GM18502 (cell line): ENCODE measurements around the gene KRTAP5-5.
"Not testable (repeated sequence)": the region's sequence is repeated elsewhere in the genome, so short reads cannot be mapped to it uniquely, and the experiment has no call there.

Experiments
- ATAC-seq: cut with Tn5 transposase; IDR thresholded peaks from one replicate; pipeline ENCODE4 v1.9.1; 2021; ENCODE audit warnings: mild to moderate bottlenecking; ENCODE audit not compliant: unreplicated experiment, poor library complexity

Gene KRTAP5-5, protein sequence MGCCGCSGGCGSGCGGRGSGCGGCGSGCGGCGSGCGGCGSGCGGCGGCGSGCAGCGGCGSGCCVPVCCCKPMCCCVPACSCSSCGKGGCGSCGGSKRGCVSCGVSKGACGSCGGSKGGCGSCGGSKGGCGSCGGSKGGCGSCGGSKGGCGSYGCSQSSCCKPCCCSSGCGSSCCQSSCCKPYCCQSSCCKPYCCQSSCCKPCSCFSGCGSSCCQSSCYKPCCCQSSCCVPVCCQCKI

DNA sequence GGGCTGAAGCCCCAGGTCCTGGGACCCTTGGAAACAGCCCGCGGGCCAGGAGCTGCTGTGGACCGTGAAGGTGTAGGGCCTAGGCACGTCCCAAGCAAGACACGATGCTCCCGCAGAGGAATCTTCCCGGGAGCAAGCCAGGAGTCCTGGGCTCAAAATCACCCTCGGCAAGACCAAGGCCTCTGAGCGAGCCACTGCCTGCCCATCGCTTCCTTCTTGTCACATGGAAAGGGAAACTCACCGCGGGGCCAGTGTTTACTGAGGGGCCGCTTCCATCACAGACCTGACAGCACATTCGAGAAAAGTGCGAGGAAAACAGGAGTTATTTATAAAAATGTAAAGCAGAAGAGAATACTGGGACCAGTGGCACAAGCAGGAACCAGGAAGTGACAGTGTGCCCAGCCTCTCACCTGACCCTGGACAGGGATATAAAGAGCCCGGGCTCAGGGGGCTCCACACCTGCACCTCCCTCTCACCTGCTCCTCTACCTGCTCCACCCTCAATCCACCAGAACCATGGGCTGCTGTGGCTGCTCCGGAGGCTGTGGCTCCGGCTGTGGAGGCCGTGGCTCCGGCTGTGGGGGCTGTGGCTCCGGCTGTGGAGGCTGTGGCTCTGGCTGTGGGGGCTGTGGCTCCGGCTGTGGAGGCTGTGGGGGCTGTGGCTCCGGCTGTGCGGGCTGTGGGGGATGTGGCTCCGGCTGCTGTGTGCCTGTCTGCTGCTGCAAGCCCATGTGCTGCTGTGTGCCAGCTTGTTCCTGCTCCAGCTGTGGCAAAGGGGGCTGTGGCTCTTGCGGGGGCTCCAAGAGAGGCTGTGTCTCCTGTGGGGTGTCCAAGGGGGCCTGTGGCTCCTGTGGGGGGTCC lies at the start of gene KRTAP5-5:
Gene KRTAP5-5 (plus strand): TSS at position 450 of the 860 bp plus-strand sequence. CDS start 66 bp downstream, at position 516.
- ATAC-seq, result no peak

DNA sequence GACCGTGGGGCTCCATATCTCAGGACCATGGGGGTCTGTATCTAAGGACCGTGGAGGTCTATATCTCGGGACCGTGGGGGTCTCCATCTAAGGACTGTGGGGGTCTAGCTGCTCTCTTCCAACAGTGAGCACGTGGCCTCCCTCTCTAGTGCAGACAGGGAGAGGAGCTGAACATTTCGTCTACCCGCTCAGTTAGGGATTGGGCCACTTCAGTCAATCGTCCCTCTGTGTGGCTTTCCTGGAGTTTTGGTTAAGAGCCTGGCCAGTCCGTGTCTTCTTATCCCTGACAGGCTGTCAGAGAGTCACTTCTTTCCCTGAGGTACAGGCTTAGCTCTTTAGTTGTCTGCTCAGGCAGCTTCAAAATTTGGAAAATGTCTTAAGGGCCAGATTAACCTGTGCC lies 47.6 kb upstream of the KRTAP5-5 start:
- ATAC-seq, result no peak

DNA sequence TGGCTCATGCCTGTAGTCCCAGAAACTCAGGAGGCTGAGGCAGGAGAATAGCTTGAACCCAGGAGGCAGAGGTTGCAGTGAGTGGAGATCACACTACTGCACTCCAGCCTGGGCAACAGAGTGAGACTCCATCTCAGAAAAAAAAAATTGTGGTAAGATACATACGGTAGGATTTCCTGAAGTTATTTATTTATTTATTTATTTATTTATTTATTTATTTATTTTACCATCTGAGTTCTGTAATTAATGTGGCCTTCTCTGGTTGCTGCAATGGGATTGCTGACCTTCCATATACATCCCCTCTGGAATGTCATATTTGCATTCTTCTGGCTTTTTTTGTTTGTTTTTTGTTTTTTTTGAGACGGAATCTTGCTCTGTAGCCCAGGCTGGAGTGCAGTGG lies 46.7 kb upstream of the KRTAP5-5 start:
- ATAC-seq, result not testable (repeated sequence)

DNA sequence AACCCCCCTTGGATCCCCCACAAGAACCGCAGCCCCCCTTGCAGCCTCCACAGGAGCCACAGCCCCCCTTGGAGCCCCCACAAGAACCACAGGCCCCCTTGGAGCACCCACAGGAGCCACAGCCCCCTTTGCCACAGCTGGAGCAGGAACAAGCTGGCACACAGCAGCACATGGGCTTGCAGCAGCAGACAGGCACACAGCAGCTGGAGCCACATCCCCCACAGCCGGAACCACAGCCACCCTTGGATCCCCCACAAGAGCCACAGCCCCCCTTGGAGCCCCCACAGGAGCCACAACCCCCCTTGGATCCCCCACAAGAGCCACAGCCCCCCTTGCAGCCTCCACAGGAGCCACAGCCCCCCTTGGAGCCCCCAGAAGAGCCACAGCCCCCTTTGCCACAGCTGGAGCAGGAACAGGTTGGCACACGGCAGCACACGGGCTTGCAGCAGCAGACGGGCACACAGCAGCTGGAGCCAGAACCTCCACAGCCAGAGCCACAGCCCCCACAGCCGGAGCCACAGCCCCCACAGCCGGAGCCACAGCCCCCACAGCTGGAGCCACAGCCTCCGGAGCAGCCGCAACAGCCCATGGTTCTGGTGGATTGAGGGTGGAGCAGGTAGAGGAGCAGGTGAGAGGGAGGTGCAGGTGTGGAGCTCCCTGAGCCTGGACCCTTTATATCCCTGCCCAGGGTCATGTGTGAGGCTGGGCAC lies 44.8 kb upstream of the KRTAP5-5 start, which contains the start of gene KRTAP5-1:
Gene KRTAP5-1 (minus strand): TSS at position 623 of the 710 bp plus-strand sequence. CDS start 34 bp downstream, at position 589.
- not testable (repeated sequence) for ATAC-seq

DNA sequence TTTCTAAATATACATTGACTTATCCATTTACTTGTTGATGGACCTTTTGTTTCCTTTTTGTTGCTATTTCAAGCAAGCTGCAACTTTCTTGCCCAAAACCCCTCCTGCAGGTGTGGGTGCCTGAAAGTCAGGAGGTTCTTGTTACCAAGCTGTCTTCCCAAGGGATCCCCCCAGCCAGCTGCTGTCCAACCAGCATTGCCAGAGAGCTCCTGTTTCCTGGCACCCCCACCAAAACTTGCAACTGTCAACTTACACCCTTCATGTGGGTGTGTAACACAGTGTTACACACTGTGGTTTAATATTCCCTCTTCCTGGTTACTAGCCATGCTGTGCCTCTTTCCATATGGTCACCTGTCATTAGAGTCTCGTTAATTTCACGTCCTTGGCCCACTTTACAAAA lies 42.9 kb upstream of the KRTAP5-5 start:
- no peak for ATAC-seq

DNA sequence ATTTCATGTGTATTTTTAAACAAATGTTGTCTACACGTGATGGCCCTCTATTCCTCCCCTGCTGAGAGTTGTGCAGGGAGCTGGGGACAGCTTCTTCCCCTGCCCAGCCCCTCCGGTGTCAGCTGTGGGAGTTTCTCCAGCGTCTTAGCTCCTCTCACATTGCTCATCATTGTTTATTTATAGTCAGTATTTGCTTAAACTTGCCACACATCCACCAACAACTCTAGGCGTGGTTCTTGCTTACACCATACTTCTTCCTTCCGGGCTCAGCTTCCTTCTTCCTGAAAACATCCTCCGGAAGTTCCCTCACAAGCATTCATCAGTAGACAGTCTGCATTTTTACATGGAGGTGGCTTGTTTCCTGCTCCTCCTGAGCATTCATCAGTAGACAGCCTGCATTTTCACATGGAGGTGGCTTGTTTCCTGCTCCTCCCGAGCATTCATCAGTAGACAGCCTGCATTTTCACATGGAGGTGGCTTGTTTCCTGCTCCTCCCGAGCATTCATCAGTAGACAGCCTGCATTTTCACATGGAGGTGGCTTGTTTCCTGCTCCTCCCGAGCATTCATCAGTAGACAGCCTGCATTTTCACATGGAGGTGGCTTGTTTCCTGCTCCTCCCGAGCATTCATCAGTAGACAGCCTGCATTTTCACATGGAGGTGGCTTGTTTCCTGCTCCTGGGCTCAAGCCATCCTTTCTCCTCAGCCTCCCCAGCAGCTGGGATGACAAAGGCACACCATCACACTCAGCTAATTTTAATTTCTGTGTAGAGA lies 40.2 kb upstream of the KRTAP5-5 start:
- ATAC-seq, result not testable (repeated sequence)

DNA sequence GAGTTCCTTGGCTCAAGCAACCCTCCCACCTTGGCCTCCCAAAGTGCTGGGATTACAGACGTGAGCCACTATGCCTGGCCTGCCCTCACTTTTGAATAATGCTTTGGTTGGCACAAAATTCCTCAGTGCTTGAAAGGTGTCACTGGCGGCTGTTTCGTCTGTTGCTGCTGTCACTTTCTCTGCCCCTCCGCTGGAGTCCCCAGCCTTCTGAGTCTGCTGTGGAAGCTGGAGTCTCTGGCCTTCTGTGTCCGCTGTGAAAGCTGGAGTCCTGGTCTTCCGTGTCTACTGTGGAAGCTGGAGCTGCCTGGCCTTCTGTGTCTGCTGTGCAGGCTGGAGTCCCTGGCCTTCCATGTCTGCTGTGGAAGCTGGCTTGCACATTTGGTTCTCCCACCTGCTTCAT lies 39.6 kb upstream of the KRTAP5-5 start:
- ATAC-seq, result no peak

DNA sequence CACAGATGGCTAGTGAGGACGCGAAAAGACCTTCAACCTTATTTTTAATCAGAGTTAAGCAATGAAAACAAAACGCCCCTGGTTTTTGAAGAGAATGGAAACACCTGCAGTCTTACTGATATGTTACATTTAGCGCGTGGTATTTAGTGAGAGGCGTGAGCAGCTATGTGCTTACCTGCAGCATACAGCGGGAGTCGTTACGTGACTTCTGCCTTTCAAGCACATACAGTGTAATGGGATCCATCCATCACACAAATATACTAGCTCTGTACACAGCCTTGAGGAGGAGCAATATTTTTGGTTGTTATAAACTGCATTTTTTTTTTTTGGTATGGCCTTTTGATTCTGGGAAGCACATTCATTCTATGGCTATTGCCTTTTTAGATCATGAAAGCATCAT lies 36.9 kb upstream of the KRTAP5-5 start:
- ATAC-seq, result no peak

DNA sequence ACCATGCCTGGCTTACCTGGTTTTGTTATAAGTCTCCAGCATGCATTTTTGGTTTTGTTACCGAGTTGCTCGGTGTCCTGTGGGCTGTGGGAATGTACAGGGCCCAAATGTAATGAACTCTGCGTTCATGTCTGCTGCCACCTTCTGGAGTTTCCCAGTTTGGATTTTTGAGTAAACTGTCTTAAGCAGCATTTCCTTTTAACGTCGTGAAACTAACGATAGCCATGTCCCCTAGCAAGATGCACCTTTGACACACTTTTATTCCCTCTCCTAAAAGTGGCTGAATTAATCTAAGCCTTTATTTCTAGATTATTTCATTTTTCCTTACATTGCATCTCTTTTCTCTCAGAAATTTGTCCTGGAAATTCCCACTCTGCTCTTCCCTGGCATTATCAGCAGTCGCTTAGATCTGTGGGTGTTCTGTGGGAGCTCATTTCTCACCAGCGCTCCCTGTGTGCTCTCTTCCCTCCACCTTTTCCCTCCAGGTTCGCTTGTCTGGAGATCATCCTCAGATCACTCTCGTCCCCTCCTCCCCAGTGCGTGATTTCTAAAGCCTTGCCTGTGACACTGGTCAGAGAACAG lies 33.5 kb upstream of the KRTAP5-5 start:
- not testable (repeated sequence) for ATAC-seq

DNA sequence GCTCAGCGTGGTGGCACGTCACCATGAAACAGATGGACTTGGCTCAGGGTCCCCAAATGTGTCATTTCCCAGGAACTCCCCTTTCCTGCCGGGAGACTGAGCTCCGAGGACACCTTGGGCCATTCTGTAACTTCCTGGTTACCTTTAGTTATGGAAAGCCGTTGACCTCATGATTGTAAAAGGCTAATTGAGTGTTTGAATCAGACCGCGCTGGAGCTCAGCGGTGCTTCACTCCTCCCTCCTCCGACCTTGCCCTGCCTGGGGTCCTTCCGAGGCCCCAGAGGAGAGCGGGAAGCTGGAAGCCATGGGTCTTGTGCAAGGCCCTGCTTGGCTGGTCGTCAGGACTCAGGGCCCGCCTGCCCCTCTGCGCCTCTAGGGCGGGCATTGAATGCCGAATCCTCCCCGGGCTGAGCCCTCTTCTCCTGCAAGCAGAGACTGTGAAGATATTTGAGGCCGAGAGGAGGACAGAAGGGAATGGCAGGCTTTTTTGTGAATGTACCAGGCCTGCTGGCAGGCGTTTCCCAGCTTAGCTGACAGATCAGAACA lies 32.9 kb upstream of the KRTAP5-5 start:
- not testable (repeated sequence) for ATAC-seq

DNA sequence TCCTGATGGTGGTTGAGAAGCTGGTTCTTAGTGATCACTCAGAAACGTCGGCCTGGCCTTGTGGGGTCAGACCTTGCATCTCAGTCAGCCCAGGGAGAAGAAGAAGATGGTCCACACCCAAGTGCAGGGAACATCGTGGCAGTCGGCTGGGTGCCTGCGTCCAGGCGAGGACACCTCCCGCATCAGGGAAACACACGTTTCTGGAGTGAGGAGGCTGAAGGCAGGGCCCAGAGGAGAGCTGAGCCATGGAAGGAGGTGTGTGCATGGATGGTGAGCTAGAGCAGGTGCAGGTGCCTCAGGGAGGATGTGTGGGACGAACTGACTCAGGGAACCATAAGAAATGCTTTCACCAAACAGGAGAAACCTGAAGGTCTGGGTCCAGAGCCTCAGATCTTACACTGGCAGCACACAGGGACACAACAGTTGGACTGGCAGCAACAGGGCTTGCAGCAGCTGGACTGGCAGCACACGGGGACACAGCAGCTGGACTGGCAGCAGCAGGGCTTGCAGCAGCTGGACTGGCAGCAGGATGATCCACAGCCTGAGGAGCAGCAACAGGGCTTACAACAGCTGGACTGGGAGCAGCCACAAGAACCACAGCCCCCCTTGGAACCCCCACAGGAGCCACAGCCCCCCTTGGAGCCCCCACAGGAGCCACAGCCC lies 32.1 kb upstream of the KRTAP5-5 start:
- no peak for ATAC-seq

DNA sequence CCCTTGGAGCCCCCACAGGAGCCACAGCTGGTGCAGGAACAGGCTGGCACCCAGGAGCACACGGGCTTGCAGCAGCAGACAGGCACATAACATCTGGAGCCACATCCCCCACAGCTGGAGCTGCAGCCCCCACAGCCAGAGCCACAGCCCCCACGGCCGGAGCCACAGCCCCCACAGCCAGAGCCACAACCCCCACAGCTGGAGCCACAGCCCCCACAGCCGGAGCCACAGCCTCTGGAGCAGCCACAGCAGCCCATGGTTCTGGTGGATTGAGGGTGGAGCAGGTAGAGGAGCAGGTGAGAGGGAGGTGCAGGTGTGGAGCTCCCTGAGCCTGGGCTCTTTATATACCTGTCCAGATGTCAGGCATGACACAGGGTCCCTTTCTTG lies 31.6 kb upstream of the KRTAP5-5 start, which contains the start of gene KRTAP5-2:
Gene KRTAP5-2 (minus strand): TSS at position 301 of the 387 bp plus-strand sequence. CDS start 44 bp downstream, at position 257.
- no peak for ATAC-seq

DNA sequence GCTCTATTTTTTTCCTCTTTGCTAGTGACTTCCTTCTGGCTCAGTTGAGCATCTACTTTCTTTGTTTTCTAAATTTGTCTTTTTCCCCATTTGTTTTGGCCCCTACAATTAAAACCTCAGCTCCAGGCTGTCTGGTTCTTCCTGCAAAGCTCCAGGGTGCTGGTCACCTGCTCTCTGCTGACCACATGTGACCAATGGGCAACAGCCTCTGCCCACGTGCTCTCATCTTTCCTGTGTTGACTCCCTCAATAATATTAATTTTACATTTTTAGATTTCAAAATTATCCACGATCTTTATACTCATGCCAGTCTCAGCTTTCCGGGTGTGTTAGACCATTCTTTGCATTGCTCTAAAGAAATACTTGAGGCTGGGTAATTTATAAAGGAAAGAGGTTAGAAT lies 31.2 kb upstream of the KRTAP5-5 start:
- not testable (repeated sequence) for ATAC-seq

DNA sequence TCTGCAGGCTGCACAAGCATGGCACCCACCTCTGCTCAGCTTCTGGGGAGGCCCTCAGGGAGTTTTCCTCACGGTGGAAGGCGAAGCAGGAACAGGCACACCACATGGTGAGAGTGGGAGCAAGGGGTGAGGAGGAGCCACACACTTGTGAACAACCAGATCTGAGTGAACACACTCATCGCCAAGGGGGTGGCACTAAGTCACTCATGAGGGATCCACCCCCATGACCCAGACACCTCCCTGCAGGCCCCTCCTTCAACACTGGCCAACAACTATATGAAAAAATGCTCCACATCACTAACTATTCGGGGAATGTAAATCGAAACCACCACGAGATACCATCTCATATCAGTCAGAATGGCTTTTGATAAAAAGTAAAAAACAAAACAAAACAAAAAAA lies 30.8 kb upstream of the KRTAP5-5 start:
- ATAC-seq, result no peak

DNA sequence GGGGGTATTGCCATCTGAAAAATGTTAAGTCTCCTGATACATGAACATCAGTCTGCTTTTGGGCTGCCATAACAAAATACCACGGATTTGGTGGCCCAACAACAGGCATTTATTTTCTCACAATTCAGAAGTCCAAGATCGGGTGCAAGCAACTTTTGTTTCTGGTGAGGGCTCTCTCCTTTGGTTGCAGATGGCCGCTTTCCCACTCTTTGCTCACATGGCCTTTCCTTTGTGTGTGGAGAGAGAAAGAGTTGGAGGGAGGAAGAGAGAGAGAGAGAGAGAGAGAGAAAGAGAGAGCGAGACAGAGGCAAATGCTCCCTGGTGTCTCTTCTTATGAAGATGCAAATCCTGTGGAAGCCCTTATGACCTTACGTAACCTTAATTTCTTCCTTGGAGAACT lies 28.9 kb upstream of the KRTAP5-5 start:
- ATAC-seq, result no peak

DNA sequence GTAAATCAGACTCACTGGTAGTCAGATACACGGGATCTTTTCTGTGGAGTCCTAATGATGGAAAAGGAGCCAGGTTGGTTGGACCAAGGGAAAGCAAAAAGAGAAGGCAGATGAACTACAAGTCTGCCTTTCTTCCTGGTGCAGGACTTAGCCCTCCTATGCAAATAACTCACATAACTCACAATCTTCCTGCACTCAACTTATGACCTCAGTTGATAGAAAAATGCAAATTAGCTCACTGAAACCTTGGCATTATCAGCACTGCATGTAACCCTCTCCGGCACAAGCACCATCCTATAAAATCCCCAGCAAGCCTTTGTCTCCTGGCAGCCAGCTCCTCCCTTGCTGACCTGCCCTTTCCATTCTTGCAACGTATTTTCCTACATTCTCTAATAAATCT lies 27.9 kb upstream of the KRTAP5-5 start:
- ATAC-seq, result not testable (repeated sequence)

DNA sequence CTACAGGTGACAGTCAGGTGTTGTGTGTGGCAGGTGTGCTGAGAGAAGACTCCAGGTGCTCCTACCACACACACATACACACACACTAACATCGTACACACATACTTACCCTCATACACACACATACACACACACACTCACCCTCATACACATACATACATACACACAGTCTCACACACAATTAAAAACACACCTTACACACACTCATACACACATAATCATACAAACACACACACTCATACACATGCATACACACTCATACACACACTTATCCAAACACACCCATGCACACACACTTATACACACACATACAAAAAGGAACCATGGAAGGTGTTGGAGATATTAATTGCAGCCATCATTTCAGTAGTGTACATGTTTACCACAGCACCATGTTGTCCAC lies 25.9 kb upstream of the KRTAP5-5 start:
- no peak for ATAC-seq

DNA sequence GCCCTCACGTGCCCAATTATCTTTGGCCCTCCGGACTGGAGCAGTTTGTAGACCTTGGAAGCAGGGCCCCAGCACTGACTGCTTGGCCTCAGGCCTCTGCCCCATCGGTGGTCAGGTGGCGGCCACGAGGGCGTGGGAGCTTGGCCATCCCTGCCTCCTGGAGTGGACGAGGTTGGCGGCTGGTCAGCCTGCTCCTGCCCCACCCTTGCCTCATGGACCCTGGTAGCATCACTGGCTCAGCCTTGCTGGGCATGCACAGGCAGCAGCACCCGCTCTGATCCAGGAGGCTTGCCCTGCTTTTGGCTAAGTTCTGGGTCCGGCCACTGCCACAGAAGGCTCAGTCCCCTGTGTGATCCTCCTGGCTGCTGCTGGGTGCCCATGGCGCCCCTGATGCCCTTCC lies 25.4 kb upstream of the KRTAP5-5 start:
- ATAC-seq, result no peak

DNA sequence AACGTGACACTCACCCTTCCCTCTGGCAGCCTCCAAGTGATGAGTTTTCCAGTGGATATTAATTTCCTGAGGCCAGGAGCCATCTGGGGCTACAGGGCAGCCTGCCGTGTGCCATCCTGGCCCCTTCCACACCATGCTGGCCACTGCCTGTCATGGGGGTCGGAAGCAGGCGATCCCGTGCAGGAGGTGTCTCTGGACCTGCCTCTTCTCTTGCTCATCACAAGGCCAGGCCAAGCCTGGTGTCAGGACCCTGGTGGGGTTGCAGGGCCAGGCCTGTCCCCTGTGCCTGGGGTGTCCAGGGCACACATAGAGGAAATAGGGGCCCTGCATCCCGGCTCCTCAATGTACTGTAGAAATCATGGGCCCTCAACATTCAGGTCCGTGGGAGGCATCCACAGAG lies 24.9 kb upstream of the KRTAP5-5 start:
- ATAC-seq, result no peak
